Effector memory CD8-positive, alpha-beta T cell (primary cell): Measurements from ENCODE around the gene CCDC92B.
"Not testable (repeated sequence)": the region's sequence is repeated elsewhere in the genome, so short reads cannot be mapped to it uniquely, and the experiment has no call there.

ENCODE experiments used
- ATAC-seq: fragments of 150-1000 bp; cut with Tn5 transposase; replicated peaks from 2 replicates; pipeline ENCODE4 v1.10.0; 2021; ENCODE audit warnings: mild to moderate bottlenecking, moderate library complexity
- DNase-seq, 3 experiments: peaks; one replicate each; pipeline ENCODE4 v3.0.0; 2021
- H3K27ac Mint-ChIP-seq, 2 donors: one replicate each; pipeline ENCODE4 v1.8.0; 2022; ENCODE audit warnings: mild to moderate bottlenecking in 2 of 2, mixed read lengths in 2 of 2, moderate library complexity in 2 of 2
- H3K27me3 Mint-ChIP-seq, 2 donors: one replicate each; pipeline ENCODE4 v1.8.0; 2022; ENCODE audit warnings: mixed read lengths in 2 of 2
- H3K36me3 Mint-ChIP-seq: one replicate; pipeline ENCODE4 v1.8.0; 2022; ENCODE audit warnings: mild to moderate bottlenecking, moderate library complexity, mixed read lengths; ENCODE audit not compliant: insufficient read depth
- H3K4me1 Mint-ChIP-seq, 2 donors: one replicate each; pipeline ENCODE4 v1.8.0; 2022; ENCODE audit warnings: low read depth in 2 of 2, mixed read lengths in 2 of 2
- H3K4me3 Mint-ChIP-seq, 2 donors: one replicate each; pipeline ENCODE4 v1.8.0; 2022; ENCODE audit warnings: mild to moderate bottlenecking in 2 of 2, mixed read lengths in 2 of 2, moderate library complexity in 2 of 2
- H3K9me3 Mint-ChIP-seq, 2 donors: one replicate each; pipeline ENCODE4 v1.8.0; 2022; ENCODE audit warnings: mixed read lengths in 2 of 2

The CCDC92B gene

DNA sequence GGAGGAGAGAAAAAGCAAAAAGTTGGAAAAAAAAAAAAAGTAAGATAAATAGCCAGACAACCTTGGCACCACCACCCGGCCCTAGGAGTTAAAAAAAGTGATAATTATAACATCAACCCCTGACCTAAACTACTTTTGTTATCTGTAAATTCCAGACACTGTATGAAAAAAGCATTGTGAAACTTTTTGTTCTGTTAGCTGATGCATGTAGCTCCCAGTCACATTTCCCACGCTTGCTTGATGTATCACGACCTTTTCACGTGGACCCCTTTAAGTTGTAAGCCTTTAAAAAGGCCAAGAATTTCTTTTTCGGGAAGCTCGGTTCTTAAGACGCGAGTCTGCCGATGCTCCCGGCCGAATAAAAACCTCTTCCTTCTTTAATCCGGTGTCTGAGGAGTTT, 35.9 kb upstream of the CCDC92B start:
- not testable (repeated sequence) for H3K9me3 Mint-ChIP-seq, H3K4me3 Mint-ChIP-seq, ATAC-seq, H3K27ac Mint-ChIP-seq, DNase-seq, H3K27me3 Mint-ChIP-seq, H3K36me3 Mint-ChIP-seq
- H3K4me1 Mint-ChIP-seq = peaks cover 0 to 11% of the 10 kb centered on the region in 2 donors

GRCh38 chr17:2784864-2785263, 35.4 kb upstream of the CCDC92B start:
- H3K9me3 Mint-ChIP-seq = no peaks in the 10 kb centered on the region
- DNase-seq = no peak
- H3K27me3 Mint-ChIP-seq = peaks cover 0 to 8% of the 10 kb centered on the region in 2 donors
- H3K4me1 Mint-ChIP-seq = peaks cover 0 to 8% of the 10 kb centered on the region in 2 donors
- ATAC-seq = no peak
- no peak overlapping the region for H3K4me3 Mint-ChIP-seq
- H3K27ac Mint-ChIP-seq = no peak overlapping the region
- H3K36me3 Mint-ChIP-seq = peaks cover under 1% of the 10 kb centered on the region

DNA sequence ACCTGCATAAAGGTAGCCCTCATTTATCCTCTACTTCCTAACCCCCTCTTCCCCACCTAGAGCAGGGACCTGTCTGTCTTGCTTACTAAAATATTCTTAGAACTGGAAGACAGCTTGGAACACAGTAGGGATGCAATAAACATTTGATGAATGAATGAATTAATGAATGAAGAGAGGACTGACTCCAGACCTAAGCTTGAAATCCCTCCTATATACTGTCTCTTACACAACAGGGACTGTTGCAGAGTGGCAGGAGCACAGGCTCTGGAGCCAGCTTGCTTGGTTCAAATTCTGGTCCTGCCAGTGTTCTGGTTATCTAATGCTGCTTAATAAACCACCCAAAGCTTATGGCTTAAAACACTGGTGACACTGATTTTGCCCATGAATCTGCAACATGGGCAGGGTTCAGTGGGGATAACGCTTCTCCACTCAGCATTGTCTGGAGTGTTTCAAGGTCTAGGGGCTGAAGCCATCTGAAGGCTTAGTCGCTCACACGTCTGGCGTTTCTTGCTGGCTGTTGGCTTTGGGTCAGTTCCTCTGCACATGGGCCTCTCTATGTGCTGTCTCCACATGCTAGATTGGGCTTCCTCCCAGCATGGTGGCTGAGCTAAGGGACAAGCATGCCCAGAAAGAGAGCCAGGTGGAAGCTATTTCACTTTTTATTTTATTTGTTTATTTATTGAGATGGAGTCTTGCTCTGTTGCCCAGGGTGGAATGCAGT, 34.0 kb upstream of the CCDC92B start:
- Mint-ChIP-seq H3K4me3 (no peak overlapping the region), H3K36me3 (peaks cover 3% of the 10 kb centered on the region), H3K27ac (no peak overlapping the region), H3K4me1 (peaks cover 3 to 9% of the 10 kb centered on the region in 2 donors), H3K9me3 (no peaks in the 10 kb centered on the region), H3K27me3 (peaks cover 7 to 18% of the 10 kb centered on the region in 2 donors)
- no peak for ATAC-seq
- DNase-seq = no peak

DNA sequence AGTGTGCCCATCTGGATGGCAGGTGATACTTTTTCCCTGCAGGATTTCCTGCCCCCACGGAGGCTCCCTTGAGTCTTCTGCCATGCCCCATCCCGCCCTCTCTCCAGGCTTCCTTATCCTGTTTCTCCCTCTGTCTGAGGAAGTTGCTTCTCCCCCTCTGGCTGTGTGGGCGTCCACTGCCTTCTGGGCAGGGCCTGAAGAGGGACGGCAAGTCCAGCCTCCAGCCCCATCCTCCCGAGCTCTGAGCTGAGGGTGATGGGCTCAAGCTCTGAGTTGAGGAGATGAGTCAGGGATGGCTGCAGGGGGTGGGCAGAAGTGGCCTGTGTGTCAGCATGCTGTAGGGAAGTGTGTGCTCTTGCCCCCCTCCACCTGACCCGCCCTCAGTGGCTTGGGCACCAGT, 32.6 kb upstream of the CCDC92B start:
- peaks cover 3% of the 10 kb centered on the region for H3K36me3 Mint-ChIP-seq
- H3K27me3 Mint-ChIP-seq = peaks cover 15 to 31% of the 10 kb centered on the region in 2 donors
- H3K27ac Mint-ChIP-seq = no peak overlapping the region
- no peaks in the 10 kb centered on the region for H3K9me3 Mint-ChIP-seq
- DNase-seq (no peak), ATAC-seq (no peak)
- no peak overlapping the region for H3K4me3 Mint-ChIP-seq
- peaks cover 4 to 11% of the 10 kb centered on the region in 2 donors for H3K4me1 Mint-ChIP-seq

DNA sequence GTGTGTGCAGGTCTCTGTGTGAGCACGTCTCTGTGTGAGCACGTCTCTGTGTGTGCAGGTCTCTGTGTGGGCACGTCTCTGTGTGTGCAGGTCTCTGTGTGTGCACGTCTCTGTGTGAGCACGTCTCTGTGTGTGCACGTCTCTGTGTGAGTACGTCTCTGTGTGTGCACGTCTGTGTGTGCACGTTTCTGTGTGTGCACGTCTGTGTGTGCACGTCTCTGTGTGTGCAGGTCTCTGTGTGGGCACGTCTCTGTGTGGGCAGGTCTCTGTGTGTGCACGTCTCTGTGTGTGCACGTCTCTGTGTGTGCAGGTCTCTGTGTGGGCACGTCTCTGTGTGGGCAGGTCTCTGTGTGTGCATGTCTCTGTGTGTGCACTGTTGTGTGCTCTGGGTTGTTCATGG, 32.1 kb upstream of the CCDC92B start:
- H3K4me3 Mint-ChIP-seq, H3K9me3 Mint-ChIP-seq, H3K36me3 Mint-ChIP-seq, H3K27ac Mint-ChIP-seq, ATAC-seq, DNase-seq: not testable (repeated sequence)
- Mint-ChIP-seq H3K27me3 (peaks cover 19 to 36% of the 10 kb centered on the region in 2 donors), H3K4me1 (peaks cover 7 to 14% of the 10 kb centered on the region in 2 donors)

DNA sequence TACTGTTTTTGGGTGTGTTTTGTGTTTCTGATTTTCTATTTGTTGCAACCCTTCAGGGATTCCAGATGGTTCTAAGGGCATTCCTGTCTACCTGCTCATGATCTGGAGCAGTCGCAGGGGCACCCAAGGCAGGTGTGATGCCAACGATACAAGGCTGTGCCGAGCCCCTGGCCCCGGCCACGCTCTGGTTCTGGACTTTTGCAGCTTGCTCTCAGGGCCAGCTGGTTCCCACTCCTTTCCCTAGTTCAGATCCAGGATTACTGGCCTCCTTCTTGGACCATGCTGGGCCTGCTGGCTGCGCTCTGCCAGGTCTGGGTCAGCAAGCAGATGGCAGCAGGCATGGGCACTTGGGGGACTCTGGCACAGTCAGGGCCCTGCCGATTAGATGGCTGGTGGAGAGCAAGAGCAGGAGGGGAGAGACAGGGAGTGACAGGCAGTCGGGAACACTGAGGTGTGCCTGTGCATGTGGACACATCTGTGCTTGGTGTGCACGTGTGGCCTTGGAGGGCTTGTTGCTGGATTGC, 31.5 kb upstream of the CCDC92B start:
- ATAC-seq = no peak
- no peak overlapping the region for H3K4me3 Mint-ChIP-seq

GRCh38 chr17:2780256-2780655, 30.8 kb upstream of the CCDC92B start:
- Mint-ChIP-seq H3K9me3 (no peaks in the 10 kb centered on the region), H3K4me3 (no peak overlapping the region), H3K27me3 (peaks cover 24 to 46% of the 10 kb centered on the region in 2 donors), H3K27ac (no peak overlapping the region), H3K36me3 (peaks cover 3% of the 10 kb centered on the region), H3K4me1 (peaks cover 7 to 11% of the 10 kb centered on the region in 2 donors)
- DNase-seq (no peak), ATAC-seq (no peak)

More for the DNA sequence above, 31.5 kb upstream of the CCDC92B start:
- peaks cover 3% of the 10 kb centered on the region for H3K36me3 Mint-ChIP-seq
- no peaks in the 10 kb centered on the region for H3K9me3 Mint-ChIP-seq
- peaks cover 19 to 39% of the 10 kb centered on the region in 2 donors for H3K27me3 Mint-ChIP-seq
- no peak overlapping the region for H3K27ac Mint-ChIP-seq
- H3K4me1 Mint-ChIP-seq = peaks cover 7 to 11% of the 10 kb centered on the region in 2 donors
- DNase-seq = no peak

DNA sequence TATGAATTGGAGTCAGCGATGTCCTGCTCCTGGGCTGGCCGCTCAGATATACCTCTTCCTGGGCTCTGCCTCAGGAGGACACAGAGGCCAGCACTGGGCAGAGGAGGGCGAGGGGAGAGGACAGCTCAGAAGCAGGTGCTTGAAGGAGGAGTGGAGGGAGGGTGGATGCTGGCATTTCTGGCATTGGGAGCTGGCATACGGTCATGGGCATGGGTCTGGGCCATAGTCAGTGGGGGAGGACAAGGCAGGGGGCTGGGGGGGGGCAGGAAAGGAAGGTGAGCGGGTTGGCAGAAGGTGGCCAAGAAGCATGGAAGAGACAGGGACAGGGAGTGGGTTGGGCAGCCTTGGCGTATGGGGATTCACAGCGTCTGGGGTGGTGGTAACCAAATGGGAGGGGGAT, 30.1 kb upstream of the CCDC92B start:
- H3K4me1 Mint-ChIP-seq = peaks cover 7 to 11% of the 10 kb centered on the region in 2 donors
- H3K27ac Mint-ChIP-seq = no peak overlapping the region
- no peak for DNase-seq
- peaks cover 30 to 54% of the 10 kb centered on the region in 2 donors for H3K27me3 Mint-ChIP-seq
- no peak overlapping the region for H3K4me3 Mint-ChIP-seq
- no peaks in the 10 kb centered on the region for H3K9me3 Mint-ChIP-seq
- no peak for ATAC-seq
- peaks cover 3% of the 10 kb centered on the region for H3K36me3 Mint-ChIP-seq

DNA sequence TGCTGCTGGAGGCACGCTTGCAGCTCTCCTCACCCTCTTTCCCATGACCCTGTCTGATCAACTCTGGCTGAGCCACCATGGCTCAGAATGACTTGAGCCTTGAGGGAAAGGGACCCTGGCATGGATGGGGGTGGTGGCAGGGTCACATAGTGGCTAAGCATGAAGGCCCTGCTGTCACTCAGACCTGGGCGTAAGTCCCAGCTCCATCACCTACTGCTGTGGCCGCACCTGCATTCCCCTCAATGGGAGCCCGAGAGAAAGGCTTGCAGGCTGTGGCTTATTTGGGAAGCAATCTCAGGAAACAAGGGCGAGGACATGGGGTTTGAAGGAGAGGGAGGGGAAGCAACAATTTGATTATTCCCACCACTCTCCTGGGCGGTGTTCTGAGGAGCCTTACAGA, 29.0 kb upstream of the CCDC92B start:
- peaks cover 39 to 64% of the 10 kb centered on the region in 2 donors for H3K27me3 Mint-ChIP-seq
- no peaks in the 10 kb centered on the region for H3K9me3 Mint-ChIP-seq
- ATAC-seq = no peak
- H3K4me1 Mint-ChIP-seq = peaks cover 7 to 11% of the 10 kb centered on the region in 2 donors
- no peak for DNase-seq
- H3K27ac Mint-ChIP-seq = no peak overlapping the region
- peaks cover 3% of the 10 kb centered on the region for H3K36me3 Mint-ChIP-seq
- H3K4me3 Mint-ChIP-seq = no peak overlapping the region

DNA sequence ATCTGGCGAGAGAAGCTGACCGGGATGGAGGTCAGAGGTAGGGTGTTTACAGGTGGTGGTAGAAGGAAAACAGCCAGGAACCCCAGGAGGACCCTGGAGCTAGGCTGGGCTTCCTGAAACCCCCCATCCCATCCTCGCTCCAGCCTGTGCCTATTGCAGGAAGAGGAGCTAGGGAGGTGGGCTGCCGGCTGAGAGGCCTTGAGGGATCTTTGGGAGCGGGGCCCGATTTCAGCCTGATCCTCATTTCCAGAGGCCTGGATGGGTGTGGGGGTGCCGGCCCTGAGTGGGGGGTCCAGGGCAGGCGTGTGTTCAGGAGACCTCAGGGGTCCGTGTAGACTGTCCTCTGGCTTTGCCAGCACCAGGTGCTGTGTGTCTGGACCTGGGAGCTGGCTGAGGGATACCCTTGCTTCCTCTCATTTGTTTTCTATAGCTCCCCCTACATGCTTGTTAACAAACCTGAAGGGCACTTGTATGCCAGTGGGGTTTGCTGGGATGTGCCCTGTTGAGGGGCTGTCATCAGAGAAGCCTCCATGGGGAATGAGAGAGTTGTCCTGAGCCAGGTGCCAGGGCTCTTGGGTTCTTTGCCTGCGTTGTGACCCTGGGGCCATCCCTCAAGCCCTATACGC, 27.9 kb upstream of the CCDC92B start:
- H3K27me3 Mint-ChIP-seq = peaks cover 51 to 75% of the 10 kb centered on the region in 2 donors
- H3K9me3 Mint-ChIP-seq = no peaks in the 10 kb centered on the region
- peaks cover 3% of the 10 kb centered on the region for H3K36me3 Mint-ChIP-seq
- H3K4me1 Mint-ChIP-seq = peaks cover 7 to 12% of the 10 kb centered on the region in 2 donors
- DNase-seq = no peak
- no peak for ATAC-seq
- peak overlapping the region in 1 of 2 donors; percentile 24 for H3K27ac Mint-ChIP-seq
- H3K4me3 Mint-ChIP-seq = peak overlapping the region; percentile 28 to 65

GRCh38 chr17:2776589-2777241, 27.3 kb upstream of the CCDC92B start:
- no peak for DNase-seq

DNA sequence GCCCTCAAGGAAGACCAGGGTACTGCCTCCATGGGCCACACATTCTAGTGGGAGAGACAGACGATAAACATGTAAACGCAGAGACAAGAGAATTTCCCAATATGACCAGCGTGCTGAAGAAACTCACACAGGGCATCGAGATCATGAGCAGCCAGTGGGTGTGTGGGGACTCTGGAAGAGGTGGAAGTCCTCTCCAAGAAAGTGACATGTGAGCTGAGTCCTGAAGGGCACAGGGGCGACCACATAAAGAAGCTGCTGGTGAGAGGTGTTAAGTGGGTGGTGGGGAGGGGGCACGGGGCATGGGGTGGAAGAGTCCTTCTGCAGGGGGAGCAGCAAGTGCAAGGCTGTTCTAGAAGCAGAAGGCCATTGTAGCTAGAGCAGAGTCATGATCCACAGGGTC, 25.8 kb upstream of the CCDC92B start:
- peaks cover 52 to 70% of the 10 kb centered on the region in 2 donors for H3K27me3 Mint-ChIP-seq
- no peak for DNase-seq
- peaks cover 3% of the 10 kb centered on the region for H3K36me3 Mint-ChIP-seq
- no peaks in the 10 kb centered on the region for H3K9me3 Mint-ChIP-seq
- H3K27ac Mint-ChIP-seq = no peak overlapping the region
- peak overlapping the region in 1 of 2 donors; percentile 68 for H3K4me3 Mint-ChIP-seq
- no peak for ATAC-seq
- H3K4me1 Mint-ChIP-seq = peaks cover 7 to 9% of the 10 kb centered on the region in 2 donors

More at GRCh38 chr17:2776589-2777241, 27.3 kb upstream of the CCDC92B start:
- Mint-ChIP-seq H3K36me3 (peaks cover 3% of the 10 kb centered on the region), H3K27ac (peak overlapping the region in 1 of 2 donors; percentile 24), H3K27me3 (peaks cover 52 to 78% of the 10 kb centered on the region in 2 donors), H3K9me3 (no peaks in the 10 kb centered on the region), H3K4me3 (peak overlapping the region; percentile 28 to 65), H3K4me1 (peaks cover 7 to 12% of the 10 kb centered on the region in 2 donors)
- ATAC-seq = peak; percentile 78

GRCh38 chr17:2770129-2770528, 20.7 kb upstream of the CCDC92B start:
- no peaks in the 10 kb centered on the region for H3K9me3 Mint-ChIP-seq
- no peak overlapping the region for H3K27ac Mint-ChIP-seq
- no peak overlapping the region for H3K4me3 Mint-ChIP-seq
- DNase-seq (no peak), ATAC-seq (no peak)
- H3K4me1 Mint-ChIP-seq = peaks cover 0 to 4% of the 10 kb centered on the region in 2 donors
- H3K36me3 Mint-ChIP-seq = peaks cover 3% of the 10 kb centered on the region
- H3K27me3 Mint-ChIP-seq = peaks cover 29 to 56% of the 10 kb centered on the region in 2 donors
